NCI-H128 (cell line): ENCODE data around the gene PPIC.
"Not testable (repeated sequence)": the region's sequence is repeated elsewhere in the genome, so short reads cannot be mapped to it uniquely, and the experiment has no call there.

Experiments
- DNase-seq: peaks from one replicate; lab custom pipeline; 2025; ENCODE audit not compliant: unreplicated experiment; lab: John Stamatoyannopoulos, UW

PPIC gene

DNA sequence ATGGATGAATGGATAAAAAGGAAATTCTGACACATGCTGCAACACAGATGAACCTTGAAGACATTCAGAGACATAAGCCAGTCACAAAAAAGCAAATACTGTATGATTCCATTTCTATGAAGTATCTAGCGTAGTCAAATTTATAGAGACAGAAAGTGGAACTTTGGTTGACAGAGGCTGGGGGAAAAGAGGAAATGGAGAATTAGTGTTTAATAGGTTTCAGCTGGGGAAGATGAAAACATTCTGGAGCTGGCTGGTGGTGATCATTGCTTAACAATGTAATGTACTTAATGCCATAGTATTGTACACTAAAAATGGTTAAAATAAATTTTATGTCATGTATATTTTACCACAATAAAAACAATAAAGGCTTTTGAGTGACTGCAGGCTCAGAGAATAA is 24.2 kb downstream of the PPIC start:
- DNase-seq: no peak

GRCh38 chr5:123007754-123008153 is 28.8 kb downstream of the PPIC start:
- no peak for DNase-seq

GRCh38 chr5:123007182-123007581 is 29.3 kb downstream of the PPIC start:
- no peak for DNase-seq

GRCh38 chr5:123001808-123002207 is 34.7 kb downstream of the PPIC start:
- DNase-seq: no peak

- no peak for DNase-seq
Measured at GRCh38 chr5:123000731-123001130, 35.8 kb downstream of the PPIC start.

GRCh38 chr5:122999947-123000563 is 36.5 kb downstream of the PPIC start:
- DNase-seq: no peak

DNA sequence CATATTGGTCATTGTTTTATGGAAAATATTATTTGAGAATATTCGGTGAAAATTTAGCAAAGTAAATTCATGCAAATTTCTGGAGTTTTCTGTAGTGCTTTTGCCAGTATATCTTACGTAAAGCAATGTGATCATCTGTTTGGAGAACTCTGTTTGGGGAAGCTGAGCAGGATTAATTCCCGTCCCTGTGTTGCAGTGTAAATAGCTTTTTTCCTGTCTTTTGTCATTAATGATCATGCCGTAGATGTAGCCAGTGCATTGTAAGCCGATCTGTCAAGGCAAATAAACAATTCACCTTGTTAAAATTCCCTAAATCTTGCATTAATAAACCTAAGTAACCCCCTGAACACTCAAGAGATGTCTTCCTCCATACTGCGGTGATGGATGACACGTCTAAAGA is 39.2 kb downstream of the PPIC start:
- no peak for DNase-seq

- no peak for DNase-seq
Measured at GRCh38 chr5:122996091-122996490, 40.4 kb downstream of the PPIC start.

DNA sequence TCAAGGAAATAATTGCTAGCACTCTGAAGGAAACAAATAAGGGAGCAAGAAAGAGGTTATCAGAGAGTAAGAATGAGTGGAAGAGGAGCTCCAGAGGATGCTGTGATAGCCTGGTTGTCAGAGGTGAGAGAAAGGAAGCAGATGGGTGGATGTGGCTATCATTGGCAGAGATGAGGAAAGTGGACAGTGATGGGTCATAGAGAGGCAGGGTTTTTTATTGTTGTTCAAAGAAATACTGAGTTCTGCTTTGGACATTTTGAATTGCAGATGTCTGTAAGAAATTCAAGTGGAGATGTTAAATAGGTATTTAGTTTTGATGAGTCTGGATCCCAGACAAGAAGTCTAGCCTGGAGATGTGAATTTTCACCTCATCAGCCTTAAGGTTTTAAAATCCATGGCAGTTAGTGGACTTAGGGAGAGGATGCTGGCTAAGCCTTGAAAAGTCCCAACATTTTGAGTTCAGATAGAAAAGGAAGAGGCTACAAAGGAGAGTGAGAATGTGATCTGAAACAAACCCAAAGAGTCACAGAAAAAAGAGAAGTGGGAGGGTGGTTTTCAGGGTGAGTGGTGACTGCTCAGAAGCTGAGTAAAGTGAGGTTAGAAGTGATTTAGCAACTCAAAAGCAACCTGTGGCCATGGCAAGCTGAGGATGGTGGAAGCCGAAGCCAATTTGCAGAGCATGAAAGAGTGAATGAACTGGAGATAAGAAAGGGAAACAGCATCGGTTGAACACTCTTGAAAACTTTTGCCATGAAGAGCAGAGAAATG is 50.4 kb downstream of the PPIC start:
- no peak for DNase-seq

DNA sequence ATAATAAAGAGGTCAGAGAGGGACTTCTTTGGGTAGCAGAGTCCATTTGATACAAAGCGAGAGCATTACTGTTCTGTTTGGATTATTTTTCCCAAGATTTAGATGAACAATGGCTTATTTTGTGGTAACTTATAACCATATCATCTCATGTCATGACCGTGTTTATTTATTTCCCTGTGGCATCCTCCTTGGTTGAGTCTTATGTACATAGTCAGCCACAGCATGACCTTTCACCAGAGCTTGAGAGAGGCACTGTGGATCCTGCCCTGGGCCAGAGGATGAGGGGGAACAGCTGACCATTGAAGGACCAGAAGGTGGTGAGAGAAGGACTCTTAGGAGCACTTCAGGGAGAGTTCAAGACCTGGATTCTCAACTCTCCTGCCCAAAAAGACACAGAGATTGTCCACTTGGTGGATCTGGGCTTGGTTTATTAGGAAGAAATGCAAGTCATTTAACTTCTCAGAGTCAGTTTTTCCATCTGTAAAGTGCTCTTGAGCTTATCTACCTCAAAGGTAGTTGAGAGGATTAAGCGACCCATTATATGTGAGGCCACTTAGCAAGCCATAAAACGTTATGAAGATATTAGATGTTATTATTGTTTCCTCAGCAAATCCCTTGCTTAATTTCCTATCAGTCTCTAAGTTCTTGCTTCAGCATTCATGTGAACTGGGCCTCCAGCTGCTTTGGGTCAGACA is 51.4 kb downstream of the PPIC start:
- no peak for DNase-seq

GRCh38 chr5:122984425-122984824 is 52.1 kb downstream of the PPIC start:
- DNase-seq: no peak

- no peak for DNase-seq
Measured at GRCh38 chr5:122982376-122982775, 54.1 kb downstream of the PPIC start.

DNA sequence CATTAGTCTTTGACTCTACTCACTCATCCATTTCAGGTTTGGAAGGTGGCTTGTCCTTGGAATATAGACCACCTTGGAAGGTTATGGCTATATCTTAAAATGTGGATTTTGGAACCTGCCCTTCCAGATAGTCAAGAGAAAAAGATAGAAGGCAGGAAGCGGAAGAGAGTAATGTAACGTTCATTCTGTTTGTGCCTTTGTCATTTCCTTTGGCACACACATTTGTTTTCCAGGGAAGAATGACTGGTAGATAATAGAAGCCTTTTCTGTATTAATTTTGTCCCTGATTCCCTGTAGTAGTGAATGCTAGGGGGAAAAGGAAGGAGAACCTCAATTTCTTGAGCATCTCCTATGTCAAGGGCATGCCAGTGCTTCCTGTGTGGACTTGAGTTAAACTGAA is 54.7 kb downstream of the PPIC start:
- DNase-seq: no peak

- no peak for DNase-seq
Measured at GRCh38 chr5:122978644-122979297, 57.8 kb downstream of the PPIC start.

GRCh38 chr5:122978068-122978467 is 58.5 kb downstream of the PPIC start:
- no peak for DNase-seq

- no peak for DNase-seq
Measured at GRCh38 chr5:122977319-122977718, 59.2 kb downstream of the PPIC start.

DNA sequence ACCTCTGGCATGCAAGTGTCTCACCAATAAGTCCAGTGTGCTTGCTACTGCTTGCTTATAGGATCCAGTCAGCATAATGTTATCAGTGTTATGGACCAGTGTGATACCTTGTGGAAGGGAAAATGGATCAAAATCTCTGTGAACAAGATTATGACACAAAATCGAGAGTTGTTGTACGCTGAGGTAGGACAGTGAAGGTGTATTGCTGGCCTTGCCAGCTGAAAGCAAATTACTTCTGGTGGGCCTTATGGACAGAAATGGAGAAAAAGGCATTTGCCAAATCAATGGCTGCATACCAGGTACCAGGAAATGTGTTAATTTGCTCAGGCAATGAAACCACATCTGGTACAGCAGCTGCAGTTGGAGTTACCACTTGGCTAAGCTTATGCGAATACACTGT is 62.3 kb downstream of the PPIC start:
- not testable (repeated sequence) for DNase-seq

DNA sequence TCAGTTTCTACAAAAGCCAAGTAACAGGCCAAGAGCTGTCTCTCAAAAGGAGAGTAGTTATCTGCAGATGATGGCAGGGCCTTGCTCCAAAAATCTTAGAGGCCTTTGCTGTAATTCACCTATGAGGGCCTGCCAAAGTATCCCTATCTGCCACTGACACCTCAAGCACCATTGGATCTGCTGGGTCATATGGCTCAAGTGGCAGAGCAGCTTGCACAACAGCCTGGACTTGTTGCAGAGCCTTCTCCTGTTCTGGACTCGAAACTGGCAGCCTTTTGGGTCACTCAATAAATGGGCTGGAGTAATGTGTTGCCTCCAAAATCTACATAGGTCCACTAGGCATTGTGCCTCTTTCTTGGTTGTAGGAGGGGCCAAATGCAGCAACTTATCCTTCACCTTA is 62.8 kb downstream of the PPIC start:
- DNase-seq: not testable (repeated sequence)
